HepG2 (cell line): Measurements from ENCODE around the gene TRPC3. TPM values are rescaled to one million over a fixed set of nuclear protein-coding genes. Genes with fewer than 3 reads are reported as not detected.

Source experiments
- ADNP ChIP-seq: sonication (generic); formaldehyde crosslinking; IDR thresholded peaks from 2 replicates; pipeline ENCODE4 v1.4.0; 2020; ENCODE audit warnings: missing genetic modification reagents
- ASH2L ChIP-seq: fragments of 300-600, 200-600 bp; sonication (generic); IDR thresholded peaks from 2 replicates; pipeline ENCODE4 v1.7.0; 2017; ENCODE audit warnings: low read depth, mild to moderate bottlenecking, moderate library complexity, mixed read lengths, low read length; ENCODE audit not compliant: insufficient read length
- ATF3 ChIP-seq: sonication (generic); formaldehyde crosslinking; IDR thresholded peaks from 2 replicates; pipeline ENCODE4 v1.4.0; 2020; ENCODE audit warnings: missing genetic modification reagents
- BRF2 ChIP-seq: sonication (generic); formaldehyde crosslinking; IDR thresholded peaks from 2 replicates; pipeline ENCODE4 v1.8.1; 2022; ENCODE audit warnings: mild to moderate bottlenecking, missing genetic modification reagents
- CCAR2 ChIP-seq: fragments of 200-400 bp; formaldehyde crosslinking; optimal IDR thresholded peaks from 2 replicates; pipeline ENCODE3; 2018; ENCODE audit warnings: low read depth, mild to moderate bottlenecking, low read length, moderate library complexity
- CREB3 ChIP-seq: sonication (generic); formaldehyde crosslinking; IDR thresholded peaks from 2 replicates; pipeline ENCODE4 v1.5.0; 2020; ENCODE audit warnings: missing genetic modification reagents
- HDAC6 ChIP-seq: fragments of 200-600 bp; sonication (generic); IDR thresholded peaks from 2 replicates; pipeline ENCODE4 v1.7.0; 2017; ENCODE audit warnings: mild to moderate bottlenecking, antibody characterized with exemption, low read length, low read depth
- KAT8 ChIP-seq: IDR thresholded peaks from 2 replicates; pipeline ENCODE4 v1.6.1; 2016; ENCODE audit warnings: missing genetic modification reagents, missing compliant biosample characterization
- MBD4 ChIP-seq: IDR thresholded peaks from 2 replicates; pipeline ENCODE4 v1.6.1; 2012; ENCODE audit warnings: low read length, inconsistent platforms, borderline replicate concordance
- MLX ChIP-seq: IDR thresholded peaks from 2 replicates; pipeline ENCODE4 v1.6.1; 2016
- PAX8 ChIP-seq: sonication (generic); formaldehyde crosslinking; IDR thresholded peaks from 2 replicates; pipeline ENCODE4 v1.8.0; 2022; ENCODE audit warnings: mild to moderate bottlenecking, missing genetic modification reagents, borderline replicate concordance
- PPARG ChIP-seq: conservative IDR thresholded peaks from 2 replicates; pipeline ENCODE4 v1.6.1; 2016; ENCODE audit warnings: missing biosample characterization, missing genetic modification reagents
- REPIN1 ChIP-seq: sonication (generic); formaldehyde crosslinking; IDR thresholded peaks from 2 replicates; pipeline ENCODE4 v1.8.0; 2022; ENCODE audit warnings: missing genetic modification reagents, low read depth, mild to moderate bottlenecking, borderline replicate concordance
- SCMH1 ChIP-seq: sonication (generic); formaldehyde crosslinking; IDR thresholded peaks from 2 replicates; pipeline ENCODE4 v1.9.0; 2021; ENCODE audit warnings: missing genetic modification reagents, mild to moderate bottlenecking, borderline replicate concordance
- THAP8 ChIP-seq: sonication (generic); formaldehyde crosslinking; IDR thresholded peaks from 2 replicates; pipeline ENCODE4 v1.5.1; 2020; ENCODE audit warnings: missing genetic modification reagents, mild to moderate bottlenecking, borderline replicate concordance
- YEATS4 ChIP-seq: sonication (generic); formaldehyde crosslinking; IDR thresholded peaks from 2 replicates; pipeline ENCODE4 v1.4.0; 2020; ENCODE audit warnings: missing genetic modification reagents, borderline replicate concordance
- ZBTB42 ChIP-seq: sonication (generic); formaldehyde crosslinking; IDR thresholded peaks from 2 replicates; pipeline ENCODE4 v1.5.0; 2020; ENCODE audit warnings: mild to moderate bottlenecking, missing genetic modification reagents
- ZBTB7B ChIP-seq: sonication (generic); formaldehyde crosslinking; IDR thresholded peaks from 2 replicates; pipeline ENCODE4 v1.4.0; 2020; ENCODE audit warnings: missing genetic modification reagents
- ZC3H13 ChIP-seq: sonication (generic); formaldehyde crosslinking; IDR thresholded peaks from 2 replicates; pipeline ENCODE4 v1.8.1; 2023; ENCODE audit warnings: mild to moderate bottlenecking, missing genetic modification reagents, moderate library complexity
- ZMAT3 ChIP-seq: sonication (generic); formaldehyde crosslinking; conservative IDR thresholded peaks from 2 replicates; pipeline ENCODE4 v1.7.0; 2021; ENCODE audit warnings: missing genetic modification reagents
- ZNF326 ChIP-seq: sonication (generic); formaldehyde crosslinking; IDR thresholded peaks from 2 replicates; pipeline ENCODE4 v1.4.0; 2020; ENCODE audit warnings: missing genetic modification reagents, borderline replicate concordance
- ZNF331 ChIP-seq: sonication (generic); formaldehyde crosslinking; IDR thresholded peaks from 2 replicates; pipeline ENCODE4 v1.4.0; 2020; ENCODE audit warnings: missing genetic modification reagents
- ZNF484 ChIP-seq: sonication (generic); formaldehyde crosslinking; IDR thresholded peaks from 2 replicates; pipeline ENCODE4 v1.5.1; 2020; ENCODE audit warnings: mild to moderate bottlenecking, low read depth, missing genetic modification reagents, borderline replicate concordance
- ZNF564 ChIP-seq: sonication (generic); formaldehyde crosslinking; IDR thresholded peaks from 2 replicates; pipeline ENCODE4 v1.8.1; 2023; ENCODE audit warnings: mild to moderate bottlenecking, missing genetic modification reagents
- ZNF615 ChIP-seq: sonication (generic); formaldehyde crosslinking; IDR thresholded peaks from 2 replicates; pipeline ENCODE4 v1.5.0; 2020; ENCODE audit warnings: mild to moderate bottlenecking, missing genetic modification reagents, borderline replicate concordance
- ZNF775 ChIP-seq: sonication (generic); formaldehyde crosslinking; IDR thresholded peaks from 2 replicates; pipeline ENCODE4 v1.4.0; 2020; ENCODE audit warnings: missing genetic modification reagents, mild to moderate bottlenecking, moderate library complexity, borderline replicate concordance
- ZNF883 ChIP-seq: sonication (generic); formaldehyde crosslinking; IDR thresholded peaks from 2 replicates; pipeline ENCODE4 v1.5.1; 2020; ENCODE audit warnings: mild to moderate bottlenecking, missing genetic modification reagents; ENCODE audit errors: not compliant biosample characterization
- polyA plus RNA-seq, 8 experiments: library from polyadenylated mRNA; depleted of rRNA in 3 of 8; stranded (reverse) in 7 of 8; unstranded in 1 of 8; fragments of >200 nt; fragmentation: Illumina TruSeq in 4 of 8; extraction: Trizol in 4 of 8; gene quantifications; 2 replicates each; pipeline versions ENCODE4 v1.2.1 to v1.2.3, GENCODE V29; 2011 to 2016; ENCODE audit warnings: low read depth in 4 of 8, missing spikeins in 1 of 8, mixed read lengths in 1 of 8; ENCODE audit not compliant: insufficient read depth in 1 of 8
- total RNA-seq, 5 experiments: library from RNA; depleted of rRNA; stranded (reverse); fragments of >200 nt; fragmentation: Illumina TruSeq; extraction: Trizol; gene quantifications; 2 replicates each; pipeline ENCODE4 v1.2.3, GENCODE V29; 2016; ENCODE audit warnings: low read depth in 1 of 5

The TRPC3 gene
- total and polyA plus RNA-seq, 2 of the 13 experiments (the other 11 are each of a cell fraction or from before 2014, with no cell fraction given) = not detected

- no peak for TF ChIP-seq CCAR2
- no peak for TF ChIP-seq ZC3H13 (CRISPR knock-in tag)
- peak; percentile 79 for TF ChIP-seq ZNF883 (CRISPR knock-in tag)
- no peak for TF ChIP-seq ZBTB42 (CRISPR knock-in tag)
- TF ChIP-seq CREB3 (CRISPR knock-in tag) = no peak
- peak; percentile 70 for TF ChIP-seq ASH2L
- peak; percentile 38; the same call in 1 of the 2 replicates for TF ChIP-seq ZBTB7B (CRISPR knock-in tag)
- no peak for TF ChIP-seq PPARG (CRISPR knock-in tag)
- TF ChIP-seq MLX (CRISPR knock-in tag) = no peak
- no peak for TF ChIP-seq ZNF615
- TF ChIP-seq ZNF564 (CRISPR knock-in tag) = 0 out of 2 replicates have a peak, but pooled peaks have one; percentile 24
- TF ChIP-seq ZNF775 (CRISPR knock-in tag) = no peak
- TF ChIP-seq ATF3 (CRISPR knock-in tag) = no peak; the same call in 1 of the 2 replicates
- peak; percentile 56; the same call in 1 of the 2 replicates for TF ChIP-seq REPIN1 (CRISPR knock-in tag)
- no peak for TF ChIP-seq BRF2 (CRISPR knock-in tag)
- no peak for TF ChIP-seq THAP8 (CRISPR knock-in tag)
- TF ChIP-seq MBD4 = no peak
- peak; percentile 79 for TF ChIP-seq YEATS4
- no peak for TF ChIP-seq ZMAT3 (CRISPR knock-in tag)
- TF ChIP-seq ZNF484 = no peak
- TF ChIP-seq KAT8 (CRISPR knock-in tag) = peak; percentile 86
- TF ChIP-seq PAX8 (CRISPR knock-in tag) = no peak
- no peak for TF ChIP-seq ZNF326 (CRISPR knock-in tag)
- peak; percentile 33; the same call in 1 of the 2 replicates for TF ChIP-seq ZNF331
- no peak for TF ChIP-seq SCMH1 (CRISPR knock-in tag)
- no peak for TF ChIP-seq ADNP (CRISPR knock-in tag)
- no peak for TF ChIP-seq HDAC6
These were observed 81.7 kb downstream of the TRPC3 start, which contains the start of gene BBS7 (continued) for GRCh38 chr4:121869841-121870822.
